ENCODE measurements around the gene SPOCK1.

SPOCK1 gene

GRCh38 chr5:137148159-137148558, 351.0 kb downstream of the SPOCK1 start:
- no peak for DNase-seq (ENCODE audit: low read depth)

GRCh38 chr5:137147346-137147745, 351.8 kb downstream of the SPOCK1 start:
- no peak for DNase-seq (ENCODE audit: low read depth)

GRCh38 chr5:137146402-137146890, 352.7 kb downstream of the SPOCK1 start:
- peak; percentile 98 for DNase-seq (ENCODE audit: low read depth)

GRCh38 chr5:137145721-137146120, 353.4 kb downstream of the SPOCK1 start:
- DNase-seq (ENCODE audit: low read depth), result peak; percentile 46

GRCh38 chr5:137144656-137145055, 354.5 kb downstream of the SPOCK1 start:
- DNase-seq (ENCODE audit: low read depth), result no peak

- DNase-seq (ENCODE audit: low read depth), result peak; percentile 94
Measured at GRCh38 chr5:137142764-137143605, 356.1 kb downstream of the SPOCK1 start.

- peak; percentile 49 for DNase-seq (ENCODE audit: low read depth)
Measured at GRCh38 chr5:137142346-137142745, 356.8 kb downstream of the SPOCK1 start.

- peak; percentile 21 for DNase-seq (ENCODE audit: low read depth)
Measured at GRCh38 chr5:137141779-137142178, 357.3 kb downstream of the SPOCK1 start.

- DNase-seq (ENCODE audit: low read depth), result no peak
Measured at GRCh38 chr5:137136991-137137632, 362.0 kb downstream of the SPOCK1 start.

GRCh38 chr5:137134920-137135532, 364.1 kb downstream of the SPOCK1 start:
- no peak for DNase-seq (ENCODE audit: low read depth)

GRCh38 chr5:137129886-137130680, 369.0 kb downstream of the SPOCK1 start:
- DNase-seq (ENCODE audit: low read depth), result no peak

- DNase-seq (ENCODE audit: low read depth), result no peak
Measured at GRCh38 chr5:137128012-137128411, 371.1 kb downstream of the SPOCK1 start.

- no peak for DNase-seq (ENCODE audit: low read depth)
Measured at GRCh38 chr5:137126829-137127228, 372.3 kb downstream of the SPOCK1 start.

- DNase-seq (ENCODE audit: low read depth), result no peak
Measured at GRCh38 chr5:137122558-137122957, 376.6 kb downstream of the SPOCK1 start.

- no peak for DNase-seq (ENCODE audit: low read depth)
Measured at GRCh38 chr5:137122075-137122474, 377.1 kb downstream of the SPOCK1 start.

- DNase-seq (ENCODE audit: low read depth), result no peak
Measured at GRCh38 chr5:137119321-137119720, 379.8 kb downstream of the SPOCK1 start.

- DNase-seq (ENCODE audit: low read depth), result no peak
Measured at GRCh38 chr5:137118629-137119028, 380.5 kb downstream of the SPOCK1 start.

- DNase-seq (ENCODE audit: low read depth), result peak; percentile 8
Measured at GRCh38 chr5:137115152-137115551, 384.0 kb downstream of the SPOCK1 start.

GRCh38 chr5:137114529-137114928, 384.6 kb downstream of the SPOCK1 start:
- peak; percentile 63 for DNase-seq (ENCODE audit: low read depth)

- no peak for DNase-seq (ENCODE audit: low read depth)
Measured at GRCh38 chr5:137113939-137114338, 385.2 kb downstream of the SPOCK1 start.

- no peak for DNase-seq (ENCODE audit: low read depth)
Measured at GRCh38 chr5:137113161-137113560, 386.0 kb downstream of the SPOCK1 start.

All from ELR (cell line).